PC-9 (cell line): Measurements from ENCODE around the gene COPA.

Experiments used
- CTCF ChIP-seq: fragments of 200-600 bp; sonication (generic); conservative IDR thresholded peaks from 2 replicates; pipeline ENCODE4 v1.6.1; 2017; ENCODE audit warnings: mixed run types, antibody characterized with exemption, mild to moderate bottlenecking, moderate library complexity
- EZH2 ChIP-seq: fragments of 200-600 bp; sonication (generic); IDR thresholded peaks from 2 replicates; pipeline ENCODE4 v1.8.0; 2017; ENCODE audit warnings: antibody characterized with exemption, low read depth

GRCh38 chr1:160258177-160258798 is 84.8 kb downstream of the COPA start:
- no peak for TF ChIP-seq CTCF
- no peak for TF ChIP-seq EZH2
